Muscle layer of colon (tissue), 2 donors: Measurements from ENCODE around the gene CLEC16A.
"Not testable (repeated sequence)": the region's sequence is repeated elsewhere in the genome, so short reads cannot be mapped to it uniquely, and the experiment has no call there.

Experiments used
- H3K27ac ChIP-seq: one replicate; pipeline ENCODE4 v1.7.0; 2013; ENCODE audit warnings: low read depth, mild to moderate bottlenecking, low read length, moderate library complexity
- H3K27me3 ChIP-seq, 2 donors: one replicate each; pipeline ENCODE4 v1.7.0; 2013; ENCODE audit warnings: low read length in 2 of 2, mild to moderate bottlenecking in 2 of 2; ENCODE audit not compliant: insufficient read depth in 2 of 2, control insufficient read depth in 1 of 2
- H3K36me3 ChIP-seq: one replicate; pipeline ENCODE4 v1.7.0; 2013; ENCODE audit warnings: mild to moderate bottlenecking, low read length; ENCODE audit not compliant: insufficient read depth
- H3K4me1 ChIP-seq: one replicate; pipeline ENCODE4 v1.7.0; 2013; ENCODE audit warnings: mild to moderate bottlenecking, low read length; ENCODE audit not compliant: insufficient read depth
- H3K4me3 ChIP-seq, 2 donors: one replicate each; pipeline ENCODE4 v1.7.0; 2013; ENCODE audit warnings: low read length in 2 of 2, low read depth in 1 of 2, mild to moderate bottlenecking in 1 of 2, moderate library complexity in 1 of 2
- H3K9ac ChIP-seq: one replicate; pipeline ENCODE4 v1.7.0; 2013; ENCODE audit warnings: low read length
- H3K9me3 ChIP-seq: one replicate; pipeline ENCODE4 v1.7.0; 2013; ENCODE audit warnings: mild to moderate bottlenecking, low read length
- donor health status: abdominal sarcoma.
- donor health status: Adenocarcinoma of cecum.

CLEC16A gene

DNA sequence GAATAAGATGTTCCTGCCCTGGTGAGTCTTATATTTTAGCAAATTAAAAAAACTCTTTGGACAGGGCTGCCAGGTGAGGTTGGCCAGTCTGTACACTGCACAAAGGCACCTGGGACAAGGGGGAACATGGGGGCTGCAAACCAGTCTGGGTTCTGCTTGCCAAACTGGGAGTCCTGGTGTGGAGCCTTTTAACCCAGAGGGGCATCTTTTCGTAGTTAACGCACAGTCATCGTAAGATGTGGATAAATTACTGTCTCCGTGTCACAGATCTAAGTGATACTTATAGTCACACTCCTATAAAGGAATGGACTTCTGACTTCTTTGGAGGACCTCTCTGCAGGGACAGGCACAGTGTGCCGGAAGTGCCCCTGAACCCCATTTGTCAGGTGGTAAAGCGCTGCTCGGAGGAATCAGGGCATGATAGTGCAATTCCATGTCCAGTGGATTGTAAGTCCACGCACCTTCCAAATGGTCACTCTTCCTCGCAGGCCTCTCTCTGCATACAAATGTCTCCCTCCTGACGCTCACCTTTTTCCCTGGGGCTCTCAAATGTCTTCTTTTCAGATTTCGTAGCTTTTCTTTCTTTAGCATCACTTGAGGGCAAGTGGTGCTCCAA lies 16.8 kb upstream of the CLEC16A start:
- H3K9me3 ChIP-seq: no peaks in the 10 kb centered on the region
- no peak overlapping the region for H3K9ac ChIP-seq
- no peak overlapping the region for H3K4me3 ChIP-seq
- H3K4me1 ChIP-seq: peaks cover 16% of the 10 kb centered on the region
- H3K27me3 ChIP-seq: no peaks in the 10 kb centered on the region
- H3K36me3 ChIP-seq: peaks cover 26% of the 10 kb centered on the region
- no peak overlapping the region for H3K27ac ChIP-seq

DNA sequence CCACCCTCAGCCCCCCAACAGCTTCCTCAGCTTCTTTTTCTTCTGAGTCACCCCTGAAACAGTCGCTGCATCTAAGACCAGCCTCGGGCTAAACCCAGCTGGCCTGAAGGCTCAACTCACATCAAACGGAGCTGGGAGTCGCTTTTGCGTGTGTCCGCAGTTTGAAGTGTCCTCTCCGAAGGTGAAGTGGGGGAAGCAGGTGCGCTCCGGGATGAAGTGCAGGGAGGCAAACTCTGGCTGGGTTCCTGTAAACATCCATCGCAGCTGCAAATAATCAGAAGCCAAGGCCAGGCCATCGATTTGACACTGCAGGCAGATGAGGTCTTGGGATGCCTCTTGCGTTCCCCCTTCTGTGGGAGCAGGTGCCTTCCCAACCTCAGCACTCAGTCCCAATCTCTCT lies 15.3 kb upstream of the CLEC16A start:
- not testable (repeated sequence) for H3K27me3 ChIP-seq, H3K9me3 ChIP-seq, H3K9ac ChIP-seq, H3K27ac ChIP-seq, H3K4me3 ChIP-seq
- Histone ChIP-seq H3K36me3 (peaks cover 26% of the 10 kb centered on the region), H3K4me1 (peaks cover 12% of the 10 kb centered on the region)

DNA sequence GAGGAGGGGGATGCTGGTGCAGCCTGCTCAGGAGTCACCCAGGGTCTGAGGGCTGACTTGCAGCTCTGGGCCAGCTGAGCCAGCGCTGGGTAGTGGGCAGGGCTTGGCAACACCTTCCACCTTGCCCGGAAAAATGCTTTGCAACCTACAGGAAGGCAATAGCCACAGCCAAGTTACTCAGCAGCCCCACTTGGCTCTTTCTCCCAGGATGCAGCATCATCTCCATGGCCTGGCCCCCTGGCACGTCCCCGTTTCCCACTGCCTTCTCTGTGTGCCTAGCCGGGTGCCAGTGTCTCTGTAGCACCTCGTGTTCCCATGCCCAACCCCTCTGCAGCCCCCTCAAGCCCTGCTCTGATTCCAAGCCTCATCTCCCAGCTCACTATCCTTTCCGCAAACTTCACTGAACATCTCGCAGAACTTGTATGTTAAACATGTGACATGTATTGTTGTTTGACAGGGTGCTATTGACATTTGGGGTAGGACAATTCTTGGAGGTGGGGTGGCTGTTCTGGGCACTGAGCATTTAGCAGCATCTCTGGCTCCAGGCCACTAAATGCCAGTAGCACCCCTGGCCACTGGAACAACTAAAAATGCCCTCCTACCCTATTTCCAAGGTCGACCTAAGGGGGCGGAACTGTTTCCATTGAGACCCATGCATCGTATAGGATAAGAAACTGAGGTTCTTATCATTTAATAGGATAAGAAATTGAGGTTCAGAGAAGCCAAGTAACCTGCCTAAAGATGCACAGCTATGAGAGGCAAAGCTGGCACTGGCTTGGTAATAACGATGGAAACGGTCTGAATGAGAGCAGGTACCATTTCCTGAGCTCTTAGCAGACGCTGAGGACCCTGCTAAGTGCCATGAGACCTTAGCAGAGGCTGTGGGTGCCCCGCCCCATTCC lies 14.3 kb upstream of the CLEC16A start:
- peaks cover 12% of the 10 kb centered on the region for H3K4me1 ChIP-seq
- no peak overlapping the region for H3K27ac ChIP-seq
- no peak overlapping the region for H3K9ac ChIP-seq
- no peaks in the 10 kb centered on the region for H3K9me3 ChIP-seq
- H3K4me3 ChIP-seq: no peak overlapping the region
- H3K27me3 ChIP-seq: no peaks in the 10 kb centered on the region
- peaks cover 22% of the 10 kb centered on the region for H3K36me3 ChIP-seq

DNA sequence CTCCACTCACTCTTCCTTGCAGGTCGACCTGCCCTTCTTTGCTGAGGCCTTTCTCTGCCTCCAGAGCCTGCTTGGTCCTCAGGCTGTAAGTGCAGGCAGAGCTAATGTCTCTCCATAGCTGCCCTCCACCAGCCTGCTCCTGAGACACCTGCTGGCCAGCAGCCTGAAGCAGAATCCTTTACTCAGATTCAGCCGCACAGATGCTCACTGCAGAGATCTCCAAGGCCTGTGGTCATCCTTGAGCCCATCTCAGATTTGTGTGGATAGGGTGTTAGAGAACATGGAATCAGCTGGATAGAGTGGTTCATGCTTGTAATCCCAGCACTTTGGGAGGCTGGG lies 13.6 kb upstream of the CLEC16A start:
- Histone ChIP-seq H3K4me1 (peaks cover 17% of the 10 kb centered on the region), H3K9me3 (no peaks in the 10 kb centered on the region), H3K27me3 (no peaks in the 10 kb centered on the region), H3K36me3 (peaks cover 22% of the 10 kb centered on the region), H3K27ac (no peak overlapping the region), H3K4me3 (no peak overlapping the region), H3K9ac (no peak overlapping the region)

DNA sequence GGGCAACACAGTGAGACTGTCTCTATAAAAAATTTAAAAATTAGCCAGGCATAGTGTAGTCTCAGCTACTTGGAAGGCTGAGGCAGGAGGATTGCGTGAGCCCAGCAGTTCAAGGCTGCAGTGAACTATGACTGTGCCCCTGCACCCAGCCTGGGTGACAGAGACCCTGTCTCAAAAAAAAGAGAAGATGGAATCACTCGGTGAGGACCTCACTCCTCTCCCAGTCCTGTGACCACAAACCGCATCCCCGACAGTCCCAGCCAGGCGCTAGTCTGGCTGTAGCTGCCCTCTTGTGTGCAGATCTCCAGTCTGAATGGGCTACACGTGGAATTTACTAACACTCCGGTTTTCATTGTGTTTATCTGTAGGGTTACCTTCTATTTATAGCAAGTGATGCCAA lies 13.2 kb upstream of the CLEC16A start:
- Histone ChIP-seq H3K36me3 (peaks cover 24% of the 10 kb centered on the region), H3K27ac (no peak overlapping the region), H3K9me3 (no peaks in the 10 kb centered on the region)

DNA sequence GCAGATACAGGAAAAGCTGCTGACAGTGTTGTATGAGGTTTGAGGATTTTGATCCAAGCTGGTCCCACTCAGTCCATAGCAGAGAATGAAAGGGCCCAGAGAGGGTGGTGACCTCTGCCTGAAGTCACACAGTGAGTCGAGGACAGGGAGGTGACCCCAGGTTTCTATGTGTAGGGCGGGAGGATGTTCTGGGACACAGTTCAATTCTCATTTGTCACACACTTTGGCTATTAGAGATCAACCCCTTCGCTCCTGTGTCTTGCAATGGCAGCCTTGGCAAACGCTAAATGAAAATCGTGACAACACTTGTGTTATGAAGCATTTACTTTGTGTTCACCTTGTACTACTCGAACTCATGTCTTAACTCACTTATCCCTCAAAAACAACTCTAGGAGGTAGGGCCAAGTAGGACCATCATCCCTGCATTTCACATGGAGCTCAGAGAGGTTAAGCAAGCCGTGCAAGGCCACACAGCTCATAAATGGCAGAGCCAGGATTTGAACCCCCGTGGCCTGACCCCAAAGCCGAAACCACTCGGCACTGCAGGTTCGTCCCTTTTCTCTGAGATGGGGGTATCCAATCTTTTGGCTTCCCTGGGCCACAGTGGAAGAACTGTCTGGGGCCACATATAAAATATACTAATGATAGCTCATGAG lies 12.3 kb upstream of the CLEC16A start:
- H3K4me3 ChIP-seq: no peak overlapping the region
- H3K9me3 ChIP-seq: no peaks in the 10 kb centered on the region
- no peaks in the 10 kb centered on the region for H3K27me3 ChIP-seq
- H3K4me1 ChIP-seq: peaks cover 31% of the 10 kb centered on the region
- H3K27ac ChIP-seq: no peak overlapping the region
- H3K9ac ChIP-seq: no peak overlapping the region
- H3K36me3 ChIP-seq: peaks cover 25% of the 10 kb centered on the region

More for the DNA sequence above, 13.2 kb upstream of the CLEC16A start:
- Histone ChIP-seq H3K27me3 (no peaks in the 10 kb centered on the region), H3K4me1 (peaks cover 21% of the 10 kb centered on the region), H3K9ac (no peak overlapping the region), H3K4me3 (no peak overlapping the region)

DNA sequence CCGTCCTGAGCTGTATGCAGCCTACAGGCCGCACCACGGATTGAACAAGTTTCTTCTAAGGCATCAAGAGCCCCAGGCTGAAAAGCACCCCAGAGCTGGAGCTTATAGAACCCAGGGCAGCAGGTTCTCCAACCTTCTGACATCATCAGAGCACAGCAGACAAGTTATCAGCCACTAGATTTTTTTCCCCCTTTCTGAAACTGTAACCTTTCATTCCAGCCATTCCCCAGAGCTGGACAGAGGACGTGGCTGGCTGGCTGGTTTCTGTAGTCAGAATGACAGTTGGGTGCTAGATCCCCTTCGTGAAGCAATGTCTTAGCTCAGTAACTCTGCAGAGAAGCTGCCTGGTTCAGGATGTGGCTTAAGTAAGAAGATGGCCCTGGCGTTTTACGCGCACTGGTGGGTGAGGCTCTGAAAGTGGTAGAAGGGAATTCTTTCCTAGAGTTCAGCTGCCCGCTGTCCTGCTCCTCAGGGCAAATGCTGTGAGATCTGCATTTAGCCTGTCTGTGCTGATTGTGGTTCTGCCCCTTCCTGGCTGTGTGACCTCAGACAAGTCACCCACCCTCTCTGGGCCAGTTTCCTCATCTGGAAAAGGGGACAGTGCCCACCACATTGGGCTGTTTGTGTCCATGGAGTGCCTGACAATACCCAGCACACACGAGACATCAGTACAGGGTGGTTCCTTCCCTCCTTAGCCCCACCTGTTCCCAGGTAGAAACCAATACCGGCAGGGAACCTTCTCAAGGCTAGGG lies 11.2 kb upstream of the CLEC16A start:
- no peak overlapping the region for H3K4me3 ChIP-seq
- no peaks in the 10 kb centered on the region for H3K27me3 ChIP-seq
- no peaks in the 10 kb centered on the region for H3K9me3 ChIP-seq
- peaks cover 15% of the 10 kb centered on the region for H3K36me3 ChIP-seq
- no peak overlapping the region for H3K9ac ChIP-seq
- no peak overlapping the region for H3K27ac ChIP-seq
- peaks cover 41% of the 10 kb centered on the region for H3K4me1 ChIP-seq

DNA sequence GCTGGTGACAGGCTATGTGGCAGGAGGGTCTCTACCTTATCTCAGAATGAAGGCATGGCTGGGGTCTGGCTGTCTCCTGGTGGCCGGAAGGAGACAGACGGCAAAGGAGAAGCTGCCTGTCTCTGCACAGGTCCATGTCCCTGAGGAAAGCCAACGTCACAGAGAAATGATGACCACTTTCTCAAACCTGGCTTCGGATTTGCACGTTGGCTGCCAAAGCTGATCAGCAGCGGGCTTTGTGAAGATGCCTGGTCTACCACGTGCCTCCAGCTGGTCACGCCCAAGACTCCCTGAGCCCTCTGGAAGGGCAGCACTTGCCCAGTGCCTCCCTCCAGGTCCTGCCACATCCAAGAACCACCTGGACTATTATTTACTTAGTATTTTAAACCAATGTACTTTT lies 10.5 kb upstream of the CLEC16A start:
- Histone ChIP-seq H3K9ac (no peak overlapping the region), H3K36me3 (peaks cover 8% of the 10 kb centered on the region), H3K9me3 (no peaks in the 10 kb centered on the region), H3K4me1 (peaks cover 48% of the 10 kb centered on the region), H3K27me3 (no peaks in the 10 kb centered on the region), H3K27ac (no peak overlapping the region), H3K4me3 (no peak overlapping the region)

DNA sequence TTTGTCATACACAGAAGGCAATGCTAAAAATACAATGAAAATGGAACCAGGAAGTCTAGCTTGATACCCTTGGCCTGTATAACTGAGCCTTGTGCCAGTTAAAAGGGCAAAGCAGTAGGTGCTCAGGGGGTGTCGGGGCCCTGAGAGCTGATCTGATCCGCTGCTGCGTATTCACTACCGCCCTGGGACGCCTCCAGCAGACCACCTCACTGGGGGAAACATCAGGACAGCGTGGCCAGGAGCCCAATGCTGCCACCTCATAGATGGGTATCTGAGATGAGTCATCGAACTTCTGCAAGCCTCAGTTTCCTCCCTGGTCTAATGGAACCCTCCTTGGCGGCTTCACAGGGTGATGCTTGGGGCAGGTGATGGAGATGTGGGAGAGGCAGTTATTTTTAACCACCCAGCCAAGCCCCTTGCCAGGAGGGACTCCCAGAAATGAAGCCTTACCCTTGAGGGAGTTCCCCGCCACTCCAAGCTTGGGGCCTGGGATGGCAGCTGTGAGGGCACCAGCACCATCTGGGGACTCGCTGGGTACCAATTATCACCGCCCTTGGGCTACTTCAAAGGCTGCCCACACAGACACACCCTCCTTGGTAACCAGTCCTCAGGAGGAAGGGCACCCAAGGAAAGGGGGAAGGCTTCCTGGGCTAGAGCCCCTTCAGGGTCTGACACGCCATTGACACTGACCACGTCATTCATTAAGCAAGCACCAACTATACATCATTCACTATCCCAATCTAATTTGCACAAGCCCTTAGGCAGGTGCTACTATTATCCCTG lies 9.8 kb upstream of the CLEC16A start:
- Histone ChIP-seq H3K4me1 (peaks cover 55% of the 10 kb centered on the region), H3K27ac (no peak overlapping the region), H3K36me3 (peaks cover 7% of the 10 kb centered on the region), H3K9me3 (no peaks in the 10 kb centered on the region), H3K9ac (no peak overlapping the region), H3K4me3 (no peak overlapping the region), H3K27me3 (no peaks in the 10 kb centered on the region)

DNA sequence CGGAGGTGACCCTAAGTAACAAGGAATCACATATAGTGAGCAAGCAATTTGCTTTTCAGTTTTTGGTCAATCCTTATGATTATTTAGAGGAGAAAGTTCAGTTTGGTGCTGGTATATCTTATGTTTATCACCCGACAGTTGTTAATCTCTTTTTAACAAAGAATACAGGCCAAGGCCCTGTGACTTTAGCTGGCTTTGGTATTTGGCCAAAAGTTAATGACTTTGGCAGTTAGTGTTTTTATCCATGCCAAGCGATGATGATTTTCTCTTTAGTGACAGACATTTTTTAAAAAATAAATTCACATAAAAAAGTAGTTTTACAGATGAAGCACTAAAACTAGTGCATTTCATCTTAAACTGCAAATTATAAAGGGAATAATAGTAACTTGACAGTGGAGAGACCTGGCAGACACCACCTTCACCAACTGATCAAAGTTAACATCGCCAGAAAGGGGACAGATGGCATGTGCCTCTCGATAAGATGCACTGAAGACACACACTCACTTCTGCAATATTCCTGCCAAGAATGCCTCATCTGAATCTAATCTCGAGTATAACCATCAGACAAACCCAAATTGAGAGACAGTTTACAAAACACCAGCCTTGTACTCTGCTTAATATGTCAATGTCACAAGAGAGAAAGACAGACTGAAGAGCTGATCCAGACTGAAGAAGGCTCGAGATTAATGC lies 9.0 kb upstream of the CLEC16A start:
- no peak overlapping the region for H3K9ac ChIP-seq
- H3K4me1 ChIP-seq: peaks cover 60% of the 10 kb centered on the region
- H3K36me3 ChIP-seq: peaks cover 7% of the 10 kb centered on the region
- H3K27ac ChIP-seq: no peak overlapping the region
- no peaks in the 10 kb centered on the region for H3K27me3 ChIP-seq
- H3K9me3 ChIP-seq: no peaks in the 10 kb centered on the region
- H3K4me3 ChIP-seq: no peak overlapping the region
